GM19455 (cell line): ENCODE data around the gene SND1.
"Not testable (repeated sequence)": the region's sequence is repeated elsewhere in the genome, so short reads cannot be mapped to it uniquely, and the experiment has no call there.

ENCODE experiments used
- ATAC-seq: cut with Tn5 transposase; IDR thresholded peaks from one replicate; pipeline ENCODE4 v1.9.1; 2021; ENCODE audit not compliant: unreplicated experiment

Gene SND1

DNA sequence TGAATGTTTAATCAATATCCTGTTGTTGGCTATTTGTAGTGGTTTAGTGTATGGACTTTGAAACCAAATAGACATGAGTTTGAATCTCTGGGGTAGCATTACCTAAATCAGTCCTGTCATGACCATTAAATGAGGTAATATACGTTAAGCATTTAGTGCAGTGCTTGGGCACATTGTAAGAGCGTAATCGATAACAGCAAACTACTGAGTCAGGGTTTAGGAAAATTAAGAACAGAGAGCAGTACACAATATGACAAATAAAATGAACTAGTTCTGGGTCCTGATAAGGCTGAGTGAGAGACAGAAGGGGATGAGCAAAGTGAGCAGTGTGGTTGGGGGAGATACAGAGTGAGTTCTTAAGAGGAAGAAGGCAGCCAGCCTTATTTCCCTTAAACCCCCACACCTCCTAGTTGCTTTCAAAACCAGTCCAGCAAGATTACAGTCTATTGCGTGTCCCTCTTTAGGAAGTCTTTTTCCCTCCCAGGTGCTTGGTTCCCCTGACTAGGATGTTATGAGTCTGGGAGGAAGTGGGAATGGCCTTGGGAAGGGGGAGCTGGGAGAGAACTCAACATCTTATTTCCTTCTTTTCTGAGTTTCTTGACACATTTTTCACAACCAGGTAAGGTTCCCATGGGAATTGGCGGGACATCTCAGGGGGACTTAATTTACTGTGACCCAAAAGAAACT, 171.0 kb downstream of the SND1 start:
- ATAC-seq = no peak

DNA sequence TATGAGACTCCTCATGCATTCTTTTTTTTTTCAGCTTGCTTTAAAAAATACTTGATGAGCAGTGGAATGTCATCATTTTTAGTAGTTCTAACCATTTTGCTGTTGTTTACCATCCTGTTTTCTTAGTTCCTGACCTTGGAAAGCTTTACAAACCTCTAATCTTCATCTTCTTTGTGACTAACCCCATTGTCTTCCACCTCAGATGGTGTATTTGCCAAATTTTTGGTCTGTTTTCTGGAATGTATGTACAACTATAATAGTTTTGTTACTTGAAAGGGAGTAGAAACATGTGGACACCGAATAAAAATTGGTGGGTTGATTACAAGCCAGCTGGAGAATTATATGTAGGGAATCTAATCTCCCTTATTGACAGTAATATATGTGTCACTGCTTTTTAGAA, 172.7 kb downstream of the SND1 start:
- ATAC-seq = no peak

- ATAC-seq = no peak
Measured at GRCh38 chr7:127828843-127829500, 177.0 kb downstream of the SND1 start.

DNA sequence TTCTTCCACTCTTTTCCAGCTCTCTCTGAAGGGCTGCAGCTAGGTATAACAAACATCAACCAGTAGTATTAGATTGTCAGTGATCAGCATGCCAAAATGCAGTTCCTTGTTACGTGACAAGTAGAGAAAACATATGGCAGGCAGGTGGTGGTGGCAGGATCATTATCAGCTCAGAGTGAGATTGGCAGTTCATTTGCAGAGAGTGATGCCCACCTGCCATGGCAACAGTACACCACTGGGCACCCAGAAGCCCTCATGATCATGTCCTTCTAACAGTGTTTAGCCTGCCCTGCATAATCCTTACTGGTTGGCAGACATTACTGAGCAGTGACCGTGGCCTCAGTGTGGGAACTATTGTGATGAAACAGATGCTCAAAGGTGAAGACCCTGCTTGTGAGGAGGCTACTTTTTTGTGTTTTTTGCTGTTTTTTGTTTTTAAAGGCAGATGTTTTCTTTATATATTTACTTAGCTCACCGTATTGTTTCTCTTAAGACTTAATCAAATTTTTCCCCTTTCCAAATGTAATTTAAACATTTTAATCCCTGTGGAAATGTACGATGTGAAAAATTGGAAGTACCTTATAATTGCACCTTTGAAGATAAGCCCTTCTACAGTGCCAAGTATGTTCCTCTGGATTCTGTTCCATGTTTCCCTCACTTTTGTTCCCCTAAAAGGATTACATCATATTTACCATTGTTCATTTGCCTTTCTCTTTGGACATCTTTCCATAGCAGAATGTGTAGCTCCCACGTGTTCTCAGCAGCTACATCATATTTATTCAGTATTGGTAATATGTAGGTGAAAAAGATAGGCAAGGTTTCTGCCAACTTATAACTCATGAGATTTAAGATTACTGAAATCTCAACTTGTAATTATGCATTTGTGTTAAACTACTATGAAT, 179.6 kb downstream of the SND1 start:
- ATAC-seq = no peak

DNA sequence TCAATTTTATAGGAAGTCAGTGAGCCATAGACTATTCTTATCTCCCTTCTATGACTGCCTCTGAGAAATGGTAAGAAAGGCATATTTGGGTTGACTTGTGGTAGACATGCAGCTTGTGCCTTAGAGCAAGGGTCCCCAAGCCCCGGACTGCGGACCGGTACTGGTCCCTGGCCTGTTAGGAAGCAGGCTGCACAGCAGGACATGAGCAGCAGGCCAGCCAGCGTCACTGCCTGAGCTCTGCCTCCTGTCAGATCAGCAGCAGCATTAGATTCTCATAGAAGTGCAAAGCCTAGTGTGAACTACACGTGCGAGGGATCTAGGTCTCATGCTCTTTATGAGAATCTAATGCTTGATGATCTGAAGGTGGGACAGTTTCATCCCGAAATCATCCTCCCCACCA, 180.6 kb downstream of the SND1 start:
- ATAC-seq = no peak

GRCh38 chr7:127833641-127834040, 181.6 kb downstream of the SND1 start:
- no peak for ATAC-seq

GRCh38 chr7:127835679-127836078, 183.7 kb downstream of the SND1 start:
- no peak for ATAC-seq

DNA sequence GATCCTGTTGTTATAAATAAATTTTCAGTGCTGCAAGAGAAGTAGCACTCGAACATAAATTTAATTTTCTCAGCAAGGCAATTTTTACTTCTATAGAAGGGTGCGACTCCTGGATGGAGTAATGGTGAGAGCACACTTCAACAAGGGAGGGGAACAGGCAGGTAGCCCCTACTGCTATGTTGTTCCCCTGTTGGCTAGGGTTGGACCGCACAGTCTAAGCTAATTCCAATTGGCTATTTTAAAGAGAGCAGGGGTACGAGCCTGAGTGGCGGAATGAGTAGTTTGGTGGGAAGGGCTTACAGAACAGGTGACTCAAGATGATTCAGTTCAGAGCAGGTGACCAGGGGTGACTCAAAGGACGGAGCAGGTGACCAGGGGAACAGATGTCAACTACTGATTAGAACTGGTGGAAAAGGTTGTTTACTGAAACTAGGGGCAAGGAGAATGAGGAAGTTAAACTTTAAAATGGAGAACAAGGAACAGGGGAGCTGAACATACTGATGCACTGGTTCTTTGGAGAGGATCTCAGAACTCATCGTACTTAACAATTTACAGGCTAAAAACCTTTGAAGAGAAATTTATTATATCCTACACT, 185.9 kb downstream of the SND1 start:
- ATAC-seq = not testable (repeated sequence)

- no peak for ATAC-seq
Measured at GRCh38 chr7:127838816-127839415, 186.9 kb downstream of the SND1 start.

DNA sequence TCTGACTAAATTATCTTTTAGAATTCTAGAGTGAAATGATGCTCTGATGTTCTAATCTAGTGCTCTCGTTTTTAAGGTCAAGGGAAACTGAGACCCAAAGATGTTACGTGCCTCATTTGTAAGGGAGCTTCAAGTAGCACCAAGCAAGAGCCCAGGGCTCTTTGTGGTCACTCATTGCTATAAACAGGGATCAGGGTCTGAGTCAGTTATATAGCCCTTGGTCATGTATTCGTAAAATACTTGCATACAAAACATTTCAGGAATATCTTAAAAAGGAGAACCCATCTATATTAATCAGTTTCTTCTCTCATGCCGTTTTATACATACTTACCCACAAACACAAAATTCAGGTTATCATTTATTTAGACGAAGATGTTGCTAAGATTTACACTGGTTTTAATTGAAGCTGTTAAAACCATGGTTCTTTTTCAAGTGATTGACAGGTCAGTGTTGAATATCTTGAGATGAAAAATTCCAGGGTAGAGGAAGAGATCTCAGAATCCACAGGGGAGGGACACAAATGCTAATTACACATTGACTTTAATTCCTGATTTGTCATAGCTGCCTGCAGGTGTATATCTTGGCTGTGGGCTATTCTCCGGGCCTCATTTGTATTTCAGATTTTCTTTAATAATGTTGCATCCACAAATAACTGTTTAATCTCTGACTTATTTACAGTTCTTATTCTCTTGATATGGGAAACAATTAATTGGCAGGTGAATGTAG, 188.4 kb downstream of the SND1 start:
- no peak for ATAC-seq

GRCh38 chr7:127844165-127844564, 192.2 kb downstream of the SND1 start:
- ATAC-seq = no peak

- ATAC-seq = no peak
Measured at GRCh38 chr7:127844707-127845331, 192.8 kb downstream of the SND1 start.

DNA sequence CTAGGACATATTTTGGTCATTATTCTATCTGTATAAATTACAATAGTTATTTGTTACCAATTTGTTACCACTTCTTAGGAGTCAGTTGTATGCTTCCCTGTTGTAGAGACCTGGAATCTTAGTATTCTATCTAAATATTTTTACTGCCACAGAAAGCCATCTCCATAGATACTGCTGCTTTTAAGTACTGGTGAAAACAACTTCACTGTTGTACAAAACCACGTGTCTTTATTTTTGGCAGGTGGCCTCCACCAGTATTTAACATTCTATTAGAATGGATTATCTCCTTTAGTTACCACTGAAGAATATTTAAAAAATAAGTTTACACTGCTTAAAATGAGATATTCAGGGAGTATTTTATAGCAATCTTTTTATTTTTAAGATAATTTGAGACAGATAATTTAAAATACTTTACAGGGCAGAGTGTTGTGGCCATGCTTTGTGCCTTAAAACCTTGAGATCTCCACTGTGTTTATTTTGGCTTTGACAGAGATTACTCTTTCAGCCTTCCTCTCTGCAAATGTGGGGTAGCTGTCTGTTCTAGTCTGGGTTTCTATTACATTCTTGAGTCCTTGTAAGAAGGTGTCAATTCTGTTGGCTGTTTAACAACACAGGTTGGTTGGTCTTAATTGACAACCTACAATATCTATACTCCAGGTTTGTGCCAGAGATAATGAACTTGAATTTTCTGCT, 193.7 kb downstream of the SND1 start:
- no peak for ATAC-seq

DNA sequence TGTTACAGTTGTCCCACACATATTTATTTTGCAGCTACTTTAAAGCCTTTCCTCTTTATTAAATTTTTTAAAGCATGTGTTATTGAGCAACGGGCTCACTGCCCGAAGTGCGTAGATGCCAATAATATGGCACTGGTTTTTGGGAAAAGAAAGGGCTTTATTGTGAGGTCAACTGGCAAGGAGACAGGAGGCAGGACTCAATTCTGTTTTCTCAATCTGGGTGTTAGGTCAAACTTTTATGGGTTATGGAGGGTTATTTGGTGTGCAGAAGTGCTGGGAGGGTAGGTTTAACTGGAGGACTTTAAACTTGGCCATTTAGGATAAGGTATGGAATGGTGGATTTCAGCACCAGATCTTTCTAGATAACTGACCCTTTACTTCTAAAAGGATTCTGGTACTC, 195.6 kb downstream of the SND1 start:
- ATAC-seq = no peak

DNA sequence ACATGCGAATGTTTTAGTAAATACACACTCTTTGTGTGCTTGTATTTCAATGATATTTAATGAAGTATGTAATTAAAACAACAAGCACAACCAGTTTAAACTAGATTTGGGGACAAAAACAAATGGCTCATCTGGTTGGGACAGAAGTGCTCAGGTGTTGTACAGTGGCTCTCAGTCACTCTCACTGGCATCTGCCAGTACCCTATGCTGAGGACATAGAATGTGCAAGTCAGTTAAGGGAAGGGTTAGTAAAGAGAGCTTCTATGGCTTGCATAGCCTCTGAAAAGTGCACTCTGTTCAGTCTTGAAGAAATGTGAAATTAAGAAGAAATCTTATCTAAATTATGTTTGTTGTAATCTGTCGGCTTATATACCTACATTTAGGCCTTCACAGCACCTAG, 196.2 kb downstream of the SND1 start:
- ATAC-seq = no peak

DNA sequence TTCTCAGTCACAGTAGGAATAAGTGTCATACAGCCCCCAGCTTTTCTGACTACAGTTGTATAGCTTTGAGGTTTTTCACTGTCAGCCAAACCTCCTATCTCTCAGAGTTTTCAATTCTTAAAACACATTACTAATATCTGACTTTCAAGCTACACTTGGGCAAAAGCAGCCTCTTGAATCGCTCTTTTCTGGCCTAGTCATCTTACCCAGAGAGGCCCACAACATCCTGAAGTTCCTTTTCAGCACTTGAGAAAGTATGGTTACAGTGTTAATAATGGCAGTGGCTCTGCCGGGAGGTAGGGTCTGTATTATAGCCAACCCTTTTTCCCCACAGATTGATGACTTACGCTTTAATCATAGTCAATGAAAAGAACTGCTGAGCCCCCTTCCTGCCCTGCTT, 198.2 kb downstream of the SND1 start:
- no peak for ATAC-seq

DNA sequence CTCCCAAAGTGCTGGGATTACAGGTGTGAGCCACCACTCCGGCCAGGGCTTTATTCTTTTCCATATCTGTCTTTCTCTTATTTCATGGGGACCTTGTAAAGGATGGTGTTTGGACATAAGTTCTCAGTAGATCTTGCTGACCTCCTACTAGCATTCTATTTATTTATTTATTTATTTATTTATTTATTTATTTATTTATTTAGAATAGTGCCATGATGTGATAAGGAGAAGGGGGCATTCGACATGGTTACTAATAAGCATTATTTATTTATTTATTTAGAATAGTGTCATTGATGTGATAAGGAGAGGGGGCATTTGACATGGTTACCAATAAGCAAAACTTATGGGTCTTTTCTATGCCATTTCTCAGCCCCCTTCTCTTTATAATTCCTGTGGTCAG, 202.4 kb downstream of the SND1 start:
- ATAC-seq = no peak

DNA sequence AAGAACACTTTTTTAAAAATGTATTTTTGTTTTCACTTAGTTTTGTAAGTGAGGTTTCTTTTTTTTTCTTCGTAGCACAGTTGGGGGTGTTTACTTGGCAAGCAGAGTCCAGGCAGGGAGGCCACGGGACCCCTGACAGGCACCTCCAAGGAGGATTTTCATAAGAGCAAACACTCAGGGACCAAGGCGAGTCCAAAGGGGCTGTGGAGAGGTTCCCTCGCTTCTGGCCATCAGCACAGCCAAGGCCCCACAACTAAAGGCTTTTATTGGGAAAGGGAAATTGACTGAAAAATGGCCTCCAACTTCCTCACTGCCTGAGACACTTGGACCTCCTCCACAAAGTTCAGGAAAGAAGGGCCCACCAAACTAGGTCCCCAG, 205.5 kb downstream of the SND1 start:
- ATAC-seq = no peak

DNA sequence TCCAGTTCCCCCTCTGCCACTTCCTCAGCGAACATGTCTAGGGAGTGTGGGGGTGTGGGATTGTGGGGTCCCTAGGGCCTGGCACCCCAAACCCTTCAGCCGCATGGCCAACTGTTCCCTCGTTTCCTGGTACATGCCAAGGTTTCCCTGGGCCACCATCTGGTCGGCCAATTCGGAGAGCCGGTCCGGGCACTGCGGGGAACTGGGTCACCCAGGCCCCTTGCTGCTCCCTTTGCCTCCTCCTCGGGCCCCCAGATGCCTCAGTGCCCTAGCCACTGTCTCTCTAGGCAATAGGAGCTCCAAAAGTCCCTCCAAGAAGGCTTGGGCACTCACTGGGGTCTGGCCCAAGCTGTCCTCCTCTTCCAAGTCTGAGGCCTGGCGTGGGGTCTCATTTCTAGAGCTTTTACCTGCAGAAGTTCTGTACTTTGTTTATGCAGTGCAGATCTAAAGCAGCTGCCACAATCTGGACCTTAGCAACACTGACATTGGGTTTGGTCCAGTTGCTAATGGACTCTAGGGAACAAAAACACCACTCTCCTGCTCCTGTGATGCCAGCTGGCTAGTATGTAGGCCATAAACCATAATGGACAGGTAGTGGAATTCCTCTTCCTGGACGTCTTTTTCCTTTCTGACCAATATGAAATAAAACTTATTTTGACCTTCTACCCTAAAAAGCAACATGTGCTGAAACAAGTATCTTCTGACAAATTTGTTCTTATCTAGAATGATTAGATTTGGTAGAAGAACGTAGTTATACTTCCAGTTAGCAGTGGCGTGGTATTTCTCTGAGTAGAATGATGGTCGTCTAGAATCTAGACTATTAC, 206.3 kb downstream of the SND1 start:
- no peak for ATAC-seq
